Activated CD4-positive, alpha-beta T cell treated with anti-CD3 and anti-CD28 coated beads, Interleukin-2, amount 50 U/mL, for 24 hours (primary cell): ENCODE measurements around the gene CNTNAP2.

Experiments
- DNase-seq, 2 donors: peaks; one replicate each; pipeline ENCODE4 v3.0.0-alpha.2; 2020; ENCODE audit warnings: low read depth in 1 of 2, low spot score in 1 of 2

Gene CNTNAP2

GRCh38 chr7:147432576-147432975 lies 1316.0 kb downstream of the CNTNAP2 start:
- DNase-seq, result no peak

- no peak for DNase-seq
Observed at GRCh38 chr7:147436718-147437117, 1320.1 kb downstream of the CNTNAP2 start.

- DNase-seq, result no peak
Observed at GRCh38 chr7:147438216-147438615, 1321.6 kb downstream of the CNTNAP2 start.

- no peak for DNase-seq
Observed at GRCh38 chr7:147443942-147444341, 1327.3 kb downstream of the CNTNAP2 start.

GRCh38 chr7:147452816-147453215 lies 1336.2 kb downstream of the CNTNAP2 start:
- no peak for DNase-seq

- no peak for DNase-seq
Observed at GRCh38 chr7:147465223-147465622, 1348.6 kb downstream of the CNTNAP2 start.

- DNase-seq, result no peak
Observed at GRCh38 chr7:147472556-147472955, 1356.0 kb downstream of the CNTNAP2 start.

GRCh38 chr7:147474862-147475261 lies 1358.3 kb downstream of the CNTNAP2 start:
- no peak for DNase-seq

- no peak for DNase-seq
Observed at GRCh38 chr7:147477526-147477925, 1360.9 kb downstream of the CNTNAP2 start.

GRCh38 chr7:147478796-147479195 lies 1362.2 kb downstream of the CNTNAP2 start:
- DNase-seq, result no peak

- DNase-seq, result no peak
Observed at GRCh38 chr7:147483634-147484292, 1367.2 kb downstream of the CNTNAP2 start.

GRCh38 chr7:147485660-147486210 lies 1369.1 kb downstream of the CNTNAP2 start:
- no peak for DNase-seq

GRCh38 chr7:147492606-147493005 lies 1376.0 kb downstream of the CNTNAP2 start:
- DNase-seq, result no peak

- DNase-seq, result no peak
Observed at GRCh38 chr7:147496209-147496608, 1379.6 kb downstream of the CNTNAP2 start.

GRCh38 chr7:147497246-147497645 lies 1380.6 kb downstream of the CNTNAP2 start:
- no peak for DNase-seq

- no peak for DNase-seq
Observed at GRCh38 chr7:147498081-147498480, 1381.5 kb downstream of the CNTNAP2 start.

GRCh38 chr7:147509035-147509501 lies 1392.5 kb downstream of the CNTNAP2 start:
- DNase-seq, result no peak

- DNase-seq, result no peak
Observed at GRCh38 chr7:147509541-147510200, 1393.1 kb downstream of the CNTNAP2 start.

- no peak for DNase-seq
Observed at GRCh38 chr7:147510201-147510542, 1393.6 kb downstream of the CNTNAP2 start.

GRCh38 chr7:147510923-147511322 lies 1394.3 kb downstream of the CNTNAP2 start:
- no peak for DNase-seq

- no peak for DNase-seq
Observed at GRCh38 chr7:147513451-147513850, 1396.8 kb downstream of the CNTNAP2 start.

- DNase-seq, result no peak
Observed at GRCh38 chr7:147516391-147516790, 1399.8 kb downstream of the CNTNAP2 start.

GRCh38 chr7:147519062-147519461 lies 1402.5 kb downstream of the CNTNAP2 start:
- no peak for DNase-seq
